ENCODE results near the gene PRELP. TPM values are rescaled to one million over a fixed set of nuclear protein-coding genes. Genes with fewer than 3 reads are reported as not detected.

PRELP gene
- total and polyA plus RNA-seq, 11 donors = 3.6 to 61.9 (median 13.6) TPM

DNA sequence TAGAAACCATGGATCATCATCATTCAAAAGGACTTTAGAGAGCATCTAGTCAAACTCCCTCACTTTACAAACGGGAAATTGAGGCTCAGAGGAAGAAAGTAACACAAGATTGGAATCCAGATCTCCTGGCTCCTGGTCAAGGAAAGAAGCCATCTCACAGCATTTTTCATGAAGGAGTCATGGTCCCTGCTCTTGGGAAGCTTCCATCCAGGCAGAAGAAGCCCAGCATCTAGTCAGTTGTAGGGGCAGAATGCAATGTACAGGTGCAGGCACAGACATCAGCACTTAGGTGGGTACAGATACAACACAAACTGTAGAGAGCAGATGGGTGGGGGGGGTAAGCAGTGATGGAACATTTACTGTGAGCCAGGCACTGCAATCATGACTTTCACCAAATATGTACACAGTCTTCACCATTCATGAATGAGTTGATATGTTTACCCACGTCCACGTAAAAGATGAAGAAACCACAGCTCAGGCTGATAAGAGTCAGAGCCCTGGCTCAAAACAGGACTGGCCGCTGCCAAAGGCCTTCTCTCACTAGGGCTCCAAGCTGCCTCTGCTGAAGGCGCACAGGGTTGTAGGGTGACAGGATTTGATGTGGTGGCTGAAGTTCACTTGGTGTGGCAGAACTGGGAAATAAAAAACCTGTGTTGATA is 62.3 kb downstream of the PRELP start:
- no peak overlapping the region for H3K4me3 ChIP-seq
- no peaks in the 10 kb centered on the region for H3K27me3 ChIP-seq
- DNase-seq = no peak
- H3K4me1 ChIP-seq = peaks cover 0 to 25% (median 8%) of the 10 kb centered on the region in 12 donors
- peak overlapping the region in 6 of 12 donors; percentile 3 to 83 (median 22) for H3K27ac ChIP-seq
- no peaks in the 10 kb centered on the region for H3K36me3 ChIP-seq
- intact Hi-C loops (cut with DNase I) = no loop called here
- 62 to 74% (median 74%) methylated on average over 5 of the region's 5 CpGs for WGBS, 4 donors
- no peaks in the 10 kb centered on the region for H3K9me3 ChIP-seq
- ATAC-seq = peak; percentile 5 to 76 (median 48)
- TF ChIP-seq, protein P1, sequence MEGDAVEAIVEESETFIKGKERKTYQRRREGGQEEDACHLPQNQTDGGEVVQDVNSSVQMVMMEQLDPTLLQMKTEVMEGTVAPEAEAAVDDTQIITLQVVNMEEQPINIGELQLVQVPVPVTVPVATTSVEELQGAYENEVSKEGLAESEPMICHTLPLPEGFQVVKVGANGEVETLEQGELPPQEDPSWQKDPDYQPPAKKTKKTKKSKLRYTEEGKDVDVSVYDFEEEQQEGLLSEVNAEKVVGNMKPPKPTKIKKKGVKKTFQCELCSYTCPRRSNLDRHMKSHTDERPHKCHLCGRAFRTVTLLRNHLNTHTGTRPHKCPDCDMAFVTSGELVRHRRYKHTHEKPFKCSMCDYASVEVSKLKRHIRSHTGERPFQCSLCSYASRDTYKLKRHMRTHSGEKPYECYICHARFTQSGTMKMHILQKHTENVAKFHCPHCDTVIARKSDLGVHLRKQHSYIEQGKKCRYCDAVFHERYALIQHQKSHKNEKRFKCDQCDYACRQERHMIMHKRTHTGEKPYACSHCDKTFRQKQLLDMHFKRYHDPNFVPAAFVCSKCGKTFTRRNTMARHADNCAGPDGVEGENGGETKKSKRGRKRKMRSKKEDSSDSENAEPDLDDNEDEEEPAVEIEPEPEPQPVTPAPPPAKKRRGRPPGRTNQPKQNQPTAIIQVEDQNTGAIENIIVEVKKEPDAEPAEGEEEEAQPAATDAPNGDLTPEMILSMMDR (IDR thresholded peaks at IDR 0.05) = no peak
- TF ChIP-seq POLR2A (IDR thresholded peaks at IDR 0.05) = no peak

DNA sequence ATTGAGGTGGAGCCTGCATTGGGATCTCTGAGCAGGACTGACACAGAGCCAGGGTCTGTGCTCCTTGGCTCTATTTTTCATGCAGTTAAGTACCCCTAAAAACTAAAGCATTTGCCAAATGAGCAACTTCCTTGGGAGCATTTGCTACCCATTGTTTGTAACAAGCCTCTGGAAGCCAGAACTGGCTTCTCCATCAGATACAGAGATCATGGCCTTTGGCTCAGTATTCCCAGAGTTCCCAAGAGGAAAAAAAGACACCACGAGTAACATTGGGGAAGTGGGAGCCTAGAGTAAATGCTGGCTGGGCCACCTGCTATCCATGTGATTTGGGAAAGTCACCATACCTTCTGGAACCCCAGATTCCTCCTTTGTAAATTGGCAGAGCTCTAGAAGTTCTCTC is 63.1 kb downstream of the PRELP start:
- TF ChIP-seq POLR2A (IDR thresholded peaks at IDR 0.05) = no peak
- TF ChIP-seq, protein P1 (IDR thresholded peaks at IDR 0.05) = no peak
- ATAC-seq = peak; percentile 11 to 60 (median 36)
- intact Hi-C loops (cut with DNase I) = no loop called here
- DNase-seq = no peak
- WGBS, 4 donors = 30 to 50% (median 35%) methylated on average over 1 of the region's 1 CpG
- H3K9me3 ChIP-seq = no peaks in the 10 kb centered on the region
- no peaks in the 10 kb centered on the region for H3K27me3 ChIP-seq
- H3K27ac ChIP-seq = peak overlapping the region in 5 of 12 donors; percentile 3 to 83 (median 25)
- H3K4me1 ChIP-seq = peaks cover 0 to 25% (median 8%) of the 10 kb centered on the region in 12 donors
- H3K36me3 ChIP-seq = no peaks in the 10 kb centered on the region
- H3K4me3 ChIP-seq = no peak overlapping the region

DNA sequence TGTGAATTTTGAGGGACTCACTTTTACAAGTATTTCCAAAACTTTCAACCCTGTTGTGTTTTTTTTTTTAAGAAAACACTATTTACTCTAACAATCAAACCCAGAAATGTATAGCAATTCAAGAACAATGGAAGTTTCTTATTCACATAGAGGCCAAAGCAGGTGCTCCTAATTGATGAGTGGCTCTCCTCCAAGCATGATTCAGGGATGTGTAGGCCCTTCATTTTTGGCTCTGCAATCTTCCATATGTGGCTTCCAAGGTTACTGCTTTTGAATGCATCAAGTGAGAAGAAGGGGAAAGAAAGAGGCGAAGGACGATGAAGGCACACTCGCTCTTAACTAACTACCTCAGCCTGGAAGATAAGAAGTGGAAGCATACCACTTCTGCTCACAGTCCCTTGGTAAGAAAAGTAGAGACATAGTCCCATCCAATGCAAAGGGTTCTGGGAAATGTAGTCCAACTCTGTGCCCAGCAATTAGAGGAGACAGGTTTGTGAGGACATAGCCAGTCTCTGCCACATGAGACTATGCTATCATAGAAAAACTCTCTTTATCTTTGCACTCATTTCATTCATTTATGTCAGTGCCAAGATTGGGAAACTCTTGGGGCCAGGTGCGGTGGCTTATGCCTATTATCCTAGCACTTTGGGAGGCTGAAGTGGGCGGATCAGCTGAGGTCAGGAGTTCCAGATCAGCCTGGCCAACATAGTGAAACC is 64.4 kb downstream of the PRELP start:
- intact Hi-C loops (cut with DNase I) = no loop called here
- no peak for TF ChIP-seq POLR2A (IDR thresholded peaks at IDR 0.05)
- Histone ChIP-seq H3K27me3 (no peaks in the 10 kb centered on the region), H3K9me3 (no peaks in the 10 kb centered on the region), H3K27ac (no peak overlapping the region), H3K36me3 (no peaks in the 10 kb centered on the region), H3K4me3 (no peak overlapping the region), H3K4me1 (peaks cover 0 to 25% (median 7%) of the 10 kb centered on the region in 12 donors)
- DNase-seq (no peak), ATAC-seq (no peak)
- WGBS, 4 donors = 82 to 92% (median 90%) methylated on average over 5 of the region's 5 CpGs

Other genes starting within 250 kb of the PRELP start
- gene CHIT1, start 246.1 kb upstream of the PRELP start, total RNA-seq = 1 to 10 TPM in 1 of 9 donors, under 1 TPM in 4, not detected in 4; 0.05 to 1.7 (median 0.22) TPM
- not detected for gene CHIT1, start 246.1 kb upstream of the PRELP start, polyA plus RNA-seq
- gene BTG2, start 170.3 kb upstream of the PRELP start, total RNA-seq = 100 to 1,000 TPM in 1 of 9 donors, 10 to 100 TPM in 8; 28.0 to 174 (median 42.1) TPM
- gene BTG2, start 170.3 kb upstream of the PRELP start, polyA plus RNA-seq = 10 to 100 TPM; 23.8 to 77.3 TPM
- gene FMOD, start 124.7 kb upstream of the PRELP start, total RNA-seq = 10 to 100 TPM in 4 of 9 donors, 1 to 10 TPM in 5; 6.1 to 33.2 (median 8.5) TPM
- gene FMOD, start 124.7 kb upstream of the PRELP start, polyA plus RNA-seq = 1 to 10 TPM; 3.0 to 7.0 TPM
- gene OPTC, start 18.3 kb downstream of the PRELP start, total RNA-seq = not detected
- not detected for gene OPTC, start 18.3 kb downstream of the PRELP start, polyA plus RNA-seq
- 100 to 1,000 TPM in 8 of 9 donors, 10 to 100 TPM in 1; 87.0 to 253 (median 159) TPM for gene ATP2B4, start 151.0 kb downstream of the PRELP start, total RNA-seq
- gene ATP2B4, start 151.0 kb downstream of the PRELP start, polyA plus RNA-seq = 100 to 1,000 TPM in 1 of 2 donors, 10 to 100 TPM in 1; 56.0 to 142 TPM